Amniotic stem cell (primary cell): ENCODE data around the gene XYLT2.
A peak's percentile ranks its signal among the peaks of the same experiment; 100 is the strongest.

Source experiments
- DNase-seq: peaks from one replicate; lab custom pipeline; 2025; lab: John Stamatoyannopoulos, UW

The XYLT2 gene

GRCh38 chr17:50364061-50364458 lies 18.1 kb downstream of the XYLT2 start:
- DNase-seq: no peak

DNA sequence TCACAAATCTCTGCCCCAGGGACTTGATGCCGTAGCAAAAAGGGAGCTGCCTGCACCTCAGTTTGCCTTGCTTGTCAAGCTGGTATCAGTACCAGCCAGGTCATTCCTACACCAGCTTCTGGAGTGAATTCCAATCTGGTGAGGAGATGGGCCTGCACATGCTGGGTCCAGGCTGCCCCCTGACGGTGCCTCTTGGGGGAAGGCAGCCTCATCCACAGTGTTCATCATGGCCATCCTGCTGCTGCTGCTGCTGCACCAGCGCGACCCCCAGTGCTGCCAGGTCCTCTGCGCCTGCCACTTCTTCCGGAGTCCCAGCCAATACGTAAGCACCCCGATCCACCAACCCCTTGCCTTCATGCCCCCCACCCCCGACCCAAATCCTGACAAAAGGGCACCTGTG lies 18.8 kb downstream of the XYLT2 start:
- DNase-seq: peak; percentile 23

- no peak for DNase-seq
Measured at GRCh38 chr17:50365165-50365564, 19.2 kb downstream of the XYLT2 start.

GRCh38 chr17:50365649-50366393 lies 19.9 kb downstream of the XYLT2 start:
- no peak for DNase-seq

GRCh38 chr17:50367401-50367800 lies 21.5 kb downstream of the XYLT2 start:
- DNase-seq: no peak

- DNase-seq: no peak
Measured at GRCh38 chr17:50370052-50370451, 24.1 kb downstream of the XYLT2 start.

DNA sequence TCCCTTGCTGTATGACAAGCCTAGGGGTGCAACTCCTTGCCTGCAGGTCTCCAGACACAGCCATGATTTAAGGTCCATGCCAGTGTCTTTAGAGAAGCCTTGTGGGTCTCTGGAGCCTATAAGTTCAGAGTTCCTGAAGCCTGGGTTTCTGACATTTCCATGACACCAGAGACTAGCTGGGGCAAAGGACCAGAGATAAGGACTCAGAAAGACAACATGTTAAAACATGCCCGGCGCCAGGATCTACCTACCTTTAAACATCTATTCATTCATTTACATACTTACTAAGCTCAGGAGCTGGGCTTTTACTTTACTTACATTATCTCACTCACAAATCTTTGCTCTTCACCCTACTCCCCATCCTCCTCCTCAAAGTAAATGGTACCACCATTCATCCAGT lies 25.6 kb downstream of the XYLT2 start:
- no peak for DNase-seq

GRCh38 chr17:50372222-50372757 lies 26.4 kb downstream of the XYLT2 start:
- DNase-seq: no peak

DNA sequence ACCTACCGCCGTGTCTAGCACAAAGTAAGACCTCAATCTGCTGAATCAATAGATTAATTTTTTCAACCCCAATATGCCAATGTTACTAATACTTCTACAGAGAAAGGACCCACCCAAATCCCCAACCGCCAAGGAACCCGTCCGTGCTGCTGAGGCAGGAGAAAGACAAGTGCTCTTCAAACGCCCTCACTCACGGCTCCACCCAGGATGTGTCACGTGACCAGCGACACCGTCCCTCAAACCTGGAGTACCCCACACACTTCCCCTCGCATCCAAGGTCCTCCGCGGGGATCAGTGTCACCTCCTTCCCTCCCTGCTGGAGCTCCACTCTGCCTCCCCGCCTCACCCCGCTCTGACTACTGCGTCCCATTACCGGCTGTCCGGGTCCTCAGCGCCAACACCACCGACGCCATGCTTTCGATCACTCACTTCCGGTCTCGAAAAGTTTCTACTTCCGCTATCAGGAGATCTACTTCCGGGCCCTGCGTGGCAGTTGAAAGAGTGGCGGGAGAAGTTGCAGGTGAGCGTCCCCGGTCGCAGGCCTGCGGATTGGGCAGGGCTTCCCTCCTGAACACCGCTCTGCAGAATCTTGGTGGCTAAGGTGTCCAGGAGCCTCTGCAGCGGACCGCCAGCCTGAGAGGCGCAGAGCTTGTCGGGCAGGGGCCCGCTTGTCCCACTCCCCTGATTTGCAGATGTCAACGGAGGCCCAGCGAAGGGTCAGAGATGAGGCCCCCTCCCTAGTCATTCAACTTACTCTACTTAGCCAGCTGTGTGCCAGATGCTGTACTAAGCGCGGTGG lies 27.0 kb downstream of the XYLT2 start, which contains the start of the genes EME1 and MRPL27:
Gene EME1, plus strand, starts transcription at position 472 of the 799 bp plus-strand sequence. CDS start 1,980 bp downstream, outside the sequence.
Gene MRPL27, minus strand, starts transcription at position 427 of the 799 bp plus-strand sequence. Its CDS starts 14 bp downstream, at position 413.
- peak; percentile 72 for DNase-seq

DNA sequence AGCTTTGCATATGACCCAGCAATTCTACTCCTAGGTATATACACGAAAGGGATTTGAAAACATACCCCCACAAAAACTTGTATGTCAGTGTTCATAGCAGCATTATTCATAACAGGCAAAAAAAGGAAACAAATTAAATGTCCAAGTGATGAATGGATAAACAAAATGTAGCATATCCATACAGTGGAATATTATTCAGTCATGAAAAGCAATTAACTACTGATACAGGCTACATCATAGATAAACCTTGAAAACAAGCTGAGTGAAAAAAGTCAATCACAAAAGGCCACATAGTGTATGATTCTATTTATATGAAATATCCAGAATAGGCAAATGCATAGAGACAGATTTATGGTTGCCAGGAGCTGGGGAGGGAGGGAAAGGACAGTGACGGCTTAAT lies 27.8 kb downstream of the XYLT2 start:
- DNase-seq: no peak

DNA sequence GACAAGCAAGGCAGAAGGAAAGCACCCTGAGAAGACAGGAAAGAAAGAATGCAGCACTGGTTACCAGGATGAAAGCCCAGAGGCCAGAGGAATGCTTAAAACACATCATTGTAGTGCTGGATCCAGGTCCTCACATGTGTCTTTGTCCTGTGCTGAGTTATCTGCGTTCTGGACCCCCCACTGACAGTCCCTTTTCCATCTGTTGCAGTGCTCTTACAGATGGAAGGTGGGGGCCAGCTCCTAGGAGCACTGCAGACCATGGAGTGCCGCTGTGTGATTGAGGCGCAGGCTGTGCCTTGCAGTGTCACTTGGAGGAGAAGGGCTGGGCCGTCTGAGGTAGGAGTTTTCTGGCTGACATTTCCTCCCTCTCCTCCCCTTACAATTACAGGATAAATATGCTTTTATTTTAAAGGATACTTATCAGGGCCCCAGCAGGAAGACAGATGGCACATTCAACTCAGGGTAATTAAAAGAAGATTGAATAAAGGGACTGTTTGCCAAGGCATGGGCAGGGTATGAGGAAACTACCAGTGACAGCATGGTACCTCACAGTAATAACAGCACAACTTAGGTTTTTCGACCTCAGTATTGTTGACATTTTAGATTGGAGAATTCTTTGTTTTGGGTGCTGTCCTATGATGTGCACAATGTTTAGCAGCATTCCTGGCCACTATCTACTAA lies 30.1 kb downstream of the XYLT2 start:
- no peak for DNase-seq

- no peak for DNase-seq
Measured at GRCh38 chr17:50379351-50380132, 33.6 kb downstream of the XYLT2 start.

DNA sequence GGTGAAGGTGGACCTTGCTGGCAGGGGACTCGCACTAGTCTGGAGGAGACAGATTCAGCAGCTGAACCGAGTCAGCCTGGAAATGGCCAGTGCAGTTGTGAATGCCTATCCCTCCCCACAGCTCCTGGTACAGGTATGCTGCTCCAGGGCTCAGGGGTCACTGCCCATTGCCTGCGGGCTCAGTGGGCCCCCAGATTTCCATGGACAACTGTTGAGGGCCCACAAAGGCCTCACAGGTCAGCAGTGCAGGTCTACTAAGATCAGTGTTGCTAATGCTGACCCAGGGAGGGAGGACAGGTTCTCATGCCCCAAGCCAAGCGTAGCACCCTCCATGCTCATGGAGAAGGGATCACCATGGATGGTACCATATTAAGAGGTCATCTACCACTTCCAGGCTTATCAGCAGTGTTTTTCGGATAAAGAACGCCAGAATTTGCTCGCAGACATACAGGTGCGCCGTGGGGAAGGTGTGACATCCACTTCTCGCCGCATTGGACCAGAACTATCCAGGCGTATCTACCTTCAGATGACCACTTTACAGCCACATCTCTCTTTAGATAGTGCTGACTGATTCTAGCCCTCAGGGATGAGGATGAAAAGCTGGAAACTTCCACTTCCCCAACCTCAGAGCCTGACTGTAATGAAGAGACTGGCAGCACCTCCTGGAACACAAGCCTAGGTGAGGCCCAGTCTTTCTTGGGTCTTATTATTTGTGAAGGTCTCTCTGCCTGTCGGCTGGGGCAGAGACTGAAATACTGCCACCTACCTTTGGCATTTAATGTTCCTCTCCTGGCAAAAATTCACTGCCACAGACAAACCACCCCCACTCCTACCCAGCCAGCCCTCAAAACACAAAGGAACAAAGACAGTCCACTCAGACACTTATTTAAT lies 34.7 kb downstream of the XYLT2 start:
- no peak for DNase-seq

- DNase-seq: no peak
Measured at GRCh38 chr17:50381260-50381815, 35.4 kb downstream of the XYLT2 start.

GRCh38 chr17:50381920-50382319 lies 36.0 kb downstream of the XYLT2 start:
- DNase-seq: no peak

DNA sequence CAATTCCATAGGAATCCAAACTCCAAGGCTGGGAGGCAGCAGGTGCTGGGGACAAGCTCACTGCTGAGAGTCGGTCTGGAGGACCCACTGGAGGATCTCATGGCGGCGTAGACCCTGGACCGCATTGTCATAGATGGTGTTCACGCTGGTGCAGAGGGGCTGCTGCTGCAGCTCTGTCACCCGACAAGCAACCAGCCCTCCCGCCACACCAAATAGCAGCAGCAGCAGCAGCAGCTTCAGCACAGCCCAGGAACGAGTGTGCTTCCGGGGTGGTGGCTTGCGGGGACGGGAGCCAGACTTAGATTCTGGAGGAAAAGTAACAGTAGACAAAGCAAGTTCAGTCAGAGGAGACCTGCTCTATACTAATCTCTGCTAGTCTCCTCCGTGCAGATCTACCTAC lies 37.0 kb downstream of the XYLT2 start:
- no peak for DNase-seq

DNA sequence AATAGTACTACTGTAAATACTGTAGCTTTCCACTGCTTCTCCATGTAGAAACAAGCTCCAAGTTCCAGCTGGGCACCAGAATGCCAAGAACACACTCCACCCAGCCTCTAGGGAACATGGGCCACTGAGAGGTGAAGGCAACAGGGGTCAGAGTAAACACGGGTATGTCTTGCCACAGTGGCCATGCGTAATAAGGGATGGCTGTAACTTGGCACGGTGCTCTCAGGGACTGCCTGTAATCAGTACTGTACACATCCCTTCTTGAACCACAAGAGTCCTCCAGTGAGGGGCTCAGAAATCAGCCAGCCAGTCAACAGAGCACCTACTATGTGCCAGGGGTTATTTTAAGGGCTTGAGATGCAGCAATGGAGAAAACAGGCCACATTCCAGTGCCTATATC lies 40.6 kb downstream of the XYLT2 start:
- no peak for DNase-seq

GRCh38 chr17:50388728-50389127 lies 42.8 kb downstream of the XYLT2 start:
- no peak for DNase-seq

GRCh38 chr17:50389534-50389933 lies 43.6 kb downstream of the XYLT2 start:
- no peak for DNase-seq

- no peak for DNase-seq
Measured at GRCh38 chr17:50392621-50393020, 46.7 kb downstream of the XYLT2 start.
